ENCODE results near the gene SGPL1.

The SGPL1 gene

DNA sequence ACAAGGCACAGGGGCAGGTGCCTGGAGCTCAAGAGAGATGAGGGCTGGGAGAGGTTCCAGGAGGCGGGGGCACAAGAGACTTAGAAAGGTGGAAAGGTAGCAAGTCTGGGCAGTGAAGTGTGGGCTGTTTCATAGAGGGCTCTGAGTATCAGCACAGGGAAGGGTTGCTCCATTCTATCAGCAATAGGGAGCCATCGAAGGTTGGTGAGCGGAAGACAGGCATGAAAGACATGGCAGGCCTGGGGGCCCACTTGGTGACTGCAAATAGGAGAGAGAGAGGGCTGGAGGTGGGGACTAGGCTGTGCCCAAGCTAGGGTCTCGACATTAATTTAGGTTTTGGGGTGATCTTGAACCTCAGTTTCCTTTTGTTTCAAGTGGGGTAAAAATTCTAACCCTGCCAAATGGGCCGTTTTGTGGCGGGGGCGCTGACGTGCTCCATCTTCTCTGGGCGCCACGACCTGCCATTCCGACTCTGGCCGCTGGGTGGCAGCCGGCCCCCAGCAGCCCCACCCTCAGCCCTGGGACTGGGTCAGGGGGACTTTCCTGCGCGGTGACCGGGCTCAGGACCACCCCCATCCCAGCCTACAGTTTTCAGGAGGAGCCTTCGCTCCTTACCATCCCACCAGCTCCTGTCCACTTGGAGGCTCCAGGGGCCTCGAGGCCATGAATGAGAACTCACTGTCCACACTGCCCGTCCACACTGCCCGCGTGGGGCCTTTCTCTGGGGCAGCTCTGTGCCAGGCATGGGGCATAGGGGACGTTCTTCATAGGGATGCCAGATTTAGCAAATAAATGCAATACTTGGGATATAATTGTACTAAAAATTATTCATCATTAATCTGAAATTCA is 109.9 kb downstream of the SGPL1 start:
- peak; percentile 5 for DNase-seq (ENCODE audit: low read depth)

DNA sequence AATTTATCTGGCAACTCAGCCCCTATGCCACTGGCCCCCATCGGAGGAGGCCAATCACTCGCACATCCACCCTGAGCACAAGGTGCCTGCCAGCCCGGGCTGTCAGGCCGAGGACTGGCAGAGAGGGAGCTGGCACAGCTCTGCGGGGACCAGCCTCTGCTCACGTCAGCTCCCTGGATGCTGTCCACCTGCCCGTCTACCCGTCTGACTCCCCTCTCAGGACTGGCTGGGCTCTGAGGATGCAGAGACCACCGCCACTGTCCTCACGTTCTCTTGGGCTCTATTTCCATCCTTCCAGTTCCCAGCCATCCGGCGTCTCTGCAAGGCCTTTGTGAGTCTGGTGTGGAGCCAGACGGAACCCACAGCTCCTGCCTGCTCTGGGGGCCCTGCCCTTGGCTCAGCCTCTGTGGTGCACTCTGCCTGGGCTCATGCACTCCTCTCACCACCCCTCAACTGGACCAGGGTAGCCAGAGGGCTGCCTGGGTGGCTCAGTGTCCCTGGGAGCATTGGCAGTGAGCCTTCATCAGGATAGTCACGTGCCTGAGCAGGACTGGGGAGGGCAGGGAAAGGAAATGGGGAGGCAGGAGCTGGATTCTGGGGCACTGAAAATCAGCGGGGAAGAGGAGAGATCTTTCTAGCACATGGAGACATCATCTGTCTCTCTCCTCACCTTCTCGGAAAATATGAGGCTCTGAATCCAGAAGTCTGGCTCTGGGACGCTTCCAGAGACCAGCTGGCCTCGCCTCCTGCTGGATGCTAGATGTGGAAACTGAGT is 110.7 kb downstream of the SGPL1 start:
- no peak for DNase-seq (ENCODE audit: low read depth)

DNA sequence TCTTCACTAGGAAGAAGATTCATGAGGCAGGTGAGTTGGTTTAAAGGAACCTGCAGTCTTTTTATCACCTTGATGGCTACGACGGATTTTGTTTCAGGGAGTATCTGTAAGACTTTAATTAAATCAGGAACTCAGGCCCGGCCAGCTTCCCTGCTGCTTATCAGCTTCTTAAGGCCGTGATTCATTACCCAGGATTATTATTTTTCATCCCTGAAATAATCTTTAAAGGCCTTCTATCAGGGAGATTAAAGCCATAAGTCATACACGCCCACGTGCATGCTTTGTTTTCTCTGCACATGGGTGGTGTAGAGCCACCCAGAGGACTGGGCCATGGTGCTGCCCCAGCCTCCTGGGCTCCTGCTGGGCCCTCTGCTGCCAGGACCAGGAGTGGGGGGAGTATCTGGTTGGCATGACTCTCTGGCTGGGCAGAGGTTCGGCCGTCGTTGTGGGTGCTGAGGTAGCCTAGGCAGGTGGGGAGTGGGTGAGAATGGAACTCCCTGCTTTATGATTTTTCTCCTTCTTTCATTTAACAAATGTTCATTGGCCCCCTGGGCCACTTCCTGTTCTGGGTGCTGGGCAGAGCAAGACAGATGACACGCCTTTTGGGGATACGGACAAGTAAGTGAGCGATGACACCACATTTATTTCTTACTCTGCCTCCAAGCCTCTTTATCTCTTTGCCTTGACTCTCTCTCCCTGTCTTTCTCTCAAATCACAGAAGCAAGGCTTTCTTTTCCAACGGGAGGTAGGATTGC is 111.6 kb downstream of the SGPL1 start:
- no peak for DNase-seq (ENCODE audit: low read depth)

DNA sequence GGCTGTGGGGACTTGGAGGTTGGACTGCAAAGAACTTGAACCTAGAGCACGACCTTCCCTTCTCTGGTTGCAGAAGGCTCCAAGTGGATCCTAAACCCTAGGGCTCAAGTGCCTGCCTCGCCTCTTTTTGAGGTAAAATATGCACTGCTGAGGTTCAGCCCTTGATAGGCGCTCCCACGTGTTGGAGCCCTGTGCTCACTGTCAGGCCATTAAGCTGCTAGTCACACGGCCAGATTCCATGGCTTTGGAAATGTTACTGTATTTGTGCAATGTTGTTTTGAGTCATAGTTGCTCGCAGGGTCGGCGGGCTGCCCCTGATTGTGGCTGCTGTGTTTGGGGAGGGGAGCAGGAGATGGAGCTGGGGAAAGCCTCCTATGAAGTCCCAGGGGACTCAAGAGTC is 112.4 kb downstream of the SGPL1 start:
- no peak for DNase-seq (ENCODE audit: low read depth)

DNA sequence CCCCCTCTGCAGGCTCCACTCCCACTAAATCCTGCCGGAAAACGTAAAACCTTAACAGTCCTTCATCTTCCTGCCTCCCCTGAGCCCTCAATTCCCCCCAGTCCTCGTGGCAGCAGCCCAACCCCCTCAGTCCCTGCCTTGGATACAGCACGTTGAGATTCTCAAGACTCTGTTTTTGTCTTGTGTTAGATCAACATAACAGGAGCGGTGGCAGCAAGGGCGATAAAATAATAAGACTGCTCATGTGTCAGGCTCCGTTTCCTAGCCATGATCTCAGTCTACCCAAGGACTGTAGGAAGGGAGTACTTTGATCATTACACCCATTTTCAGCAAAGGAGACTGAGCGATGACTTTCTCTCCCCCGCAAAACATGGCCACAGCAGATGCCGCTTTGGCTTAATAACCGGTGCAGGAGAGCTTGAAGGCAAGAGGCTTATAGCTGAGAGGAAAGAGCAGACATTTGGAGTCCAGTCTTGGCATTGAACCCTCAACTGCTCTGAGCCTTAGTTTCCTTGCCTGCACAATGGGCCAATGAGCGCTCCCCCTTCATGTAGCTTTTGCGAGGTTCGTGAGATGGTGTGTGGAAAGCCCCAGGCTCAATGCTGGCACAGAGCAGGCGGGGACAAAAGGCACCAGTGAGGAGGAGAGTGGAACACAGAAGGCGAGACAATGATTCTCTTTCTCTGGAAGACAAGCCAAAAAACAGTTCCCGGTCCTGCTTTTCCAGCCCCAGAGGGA is 114.7 kb downstream of the SGPL1 start:
- DNase-seq (ENCODE audit: low read depth), result no peak
